Glutamatergic neuron (in vitro differentiated cells): ENCODE results near the gene TRPM4. TPM values are rescaled to one million over a fixed set of nuclear protein-coding genes. Genes with fewer than 3 reads are reported as not detected.
A peak's percentile ranks its signal among the peaks of the same experiment; 100 is the strongest.

Source experiments
- DNase-seq: peaks from one replicate; pipeline ENCODE4 v3.0.0; 2022
- H3K27ac Mint-ChIP-seq: one replicate; pipeline ENCODE4 v1.8.0; 2020; ENCODE audit warnings: mild to moderate bottlenecking, mixed read lengths, inconsistent platforms; ENCODE audit not compliant: unreplicated experiment
- H3K27me3 Mint-ChIP-seq: one replicate; pipeline ENCODE4 v1.8.0; 2020; ENCODE audit warnings: mild to moderate bottlenecking, moderate library complexity, mixed read lengths, inconsistent platforms; ENCODE audit not compliant: unreplicated experiment
- H3K36me3 Mint-ChIP-seq: one replicate; pipeline ENCODE4 v1.8.0; 2020; ENCODE audit warnings: mild to moderate bottlenecking, mixed read lengths, inconsistent platforms; ENCODE audit not compliant: unreplicated experiment
- H3K4me1 Mint-ChIP-seq: one replicate; pipeline ENCODE4 v1.8.0; 2020; ENCODE audit warnings: mild to moderate bottlenecking, low read depth, mixed read lengths, inconsistent platforms; ENCODE audit not compliant: unreplicated experiment
- H3K4me3 Mint-ChIP-seq: one replicate; pipeline ENCODE4 v1.8.0; 2020; ENCODE audit warnings: mild to moderate bottlenecking, mixed read lengths, inconsistent platforms; ENCODE audit not compliant: unreplicated experiment
- H3K9me3 Mint-ChIP-seq: one replicate; pipeline ENCODE4 v1.8.0; 2020; ENCODE audit warnings: mild to moderate bottlenecking, moderate library complexity, mixed read lengths, inconsistent platforms; ENCODE audit not compliant: unreplicated experiment
- total RNA-seq: library from RNA; stranded (reverse); fragmentation: NEBNext Ultra II Directional; extraction: Animal tissue kit (Norgen Biotek cat#: 25700); gene quantifications from one replicate; pipeline ENCODE4 v1.2.1, GENCODE V29; 2021; ENCODE audit not compliant: unreplicated experiment
- TF ChIP-seq, protein P1 (sequence below): fragments of 200-600 bp; sonication (generic); IDR thresholded peaks from one replicate; pipeline ENCODE4 v1.5.0; 2021; ENCODE audit not compliant: partially characterized antibody, unreplicated experiment

The TRPM4 gene
- total RNA-seq, 1 donor from 2014 or later, result 54.1 TPM

DNA sequence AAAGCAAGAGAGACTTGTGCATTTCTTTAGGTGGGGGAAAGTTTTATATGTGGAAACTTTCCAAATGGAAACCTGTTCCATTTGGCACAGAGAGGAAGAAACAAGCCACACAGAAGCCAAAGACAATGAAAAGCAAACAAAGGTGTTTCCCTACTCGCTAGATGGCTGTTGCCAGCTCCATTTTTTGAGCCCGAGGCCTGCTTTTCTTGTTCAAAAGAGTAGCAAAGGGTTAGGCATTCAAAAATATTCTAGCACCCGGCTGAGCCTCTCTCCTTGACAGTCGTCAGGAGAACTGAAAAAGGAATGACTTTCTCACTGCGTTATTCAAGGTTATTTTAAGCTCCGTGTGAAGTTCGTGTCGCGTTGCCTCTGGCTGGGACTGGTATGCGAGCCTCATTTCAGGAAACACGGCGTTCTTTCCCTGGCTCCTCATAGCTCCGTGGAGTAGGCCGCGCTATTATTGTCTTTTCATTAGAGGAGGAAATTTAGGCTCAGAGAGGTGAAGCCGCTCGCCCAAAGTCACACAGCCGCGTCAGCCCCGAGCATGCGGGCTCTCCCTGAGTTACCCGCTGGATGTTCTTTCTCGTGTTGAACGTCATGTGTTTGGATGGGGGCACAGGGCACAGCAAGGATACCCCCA lies 7.6 kb downstream of the TRPM4 start:
- Mint-ChIP-seq H3K36me3 (no peaks in the 10 kb centered on the region), H3K27ac (no peak overlapping the region), H3K4me3 (no peak overlapping the region), H3K27me3 (peaks cover 6% of the 10 kb centered on the region), H3K9me3 (peaks cover 1% of the 10 kb centered on the region), H3K4me1 (no peaks in the 10 kb centered on the region)
- DNase-seq, result no peak
- TF ChIP-seq, protein P1, sequence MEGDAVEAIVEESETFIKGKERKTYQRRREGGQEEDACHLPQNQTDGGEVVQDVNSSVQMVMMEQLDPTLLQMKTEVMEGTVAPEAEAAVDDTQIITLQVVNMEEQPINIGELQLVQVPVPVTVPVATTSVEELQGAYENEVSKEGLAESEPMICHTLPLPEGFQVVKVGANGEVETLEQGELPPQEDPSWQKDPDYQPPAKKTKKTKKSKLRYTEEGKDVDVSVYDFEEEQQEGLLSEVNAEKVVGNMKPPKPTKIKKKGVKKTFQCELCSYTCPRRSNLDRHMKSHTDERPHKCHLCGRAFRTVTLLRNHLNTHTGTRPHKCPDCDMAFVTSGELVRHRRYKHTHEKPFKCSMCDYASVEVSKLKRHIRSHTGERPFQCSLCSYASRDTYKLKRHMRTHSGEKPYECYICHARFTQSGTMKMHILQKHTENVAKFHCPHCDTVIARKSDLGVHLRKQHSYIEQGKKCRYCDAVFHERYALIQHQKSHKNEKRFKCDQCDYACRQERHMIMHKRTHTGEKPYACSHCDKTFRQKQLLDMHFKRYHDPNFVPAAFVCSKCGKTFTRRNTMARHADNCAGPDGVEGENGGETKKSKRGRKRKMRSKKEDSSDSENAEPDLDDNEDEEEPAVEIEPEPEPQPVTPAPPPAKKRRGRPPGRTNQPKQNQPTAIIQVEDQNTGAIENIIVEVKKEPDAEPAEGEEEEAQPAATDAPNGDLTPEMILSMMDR, result no peak

- Mint-ChIP-seq H3K4me3 (no peak overlapping the region), H3K27me3 (peaks cover 7% of the 10 kb centered on the region), H3K27ac (no peak overlapping the region), H3K36me3 (no peaks in the 10 kb centered on the region), H3K9me3 (peaks cover 3% of the 10 kb centered on the region), H3K4me1 (no peaks in the 10 kb centered on the region)
- DNase-seq, result peak; percentile 20
- TF ChIP-seq, protein P1, result no peak
Measured at GRCh38 chr19:49165865-49166301, 8.3 kb downstream of the TRPM4 start.

- DNase-seq, result no peak
- H3K4me1 Mint-ChIP-seq, result no peaks in the 10 kb centered on the region
- H3K9me3 Mint-ChIP-seq, result peaks cover 3% of the 10 kb centered on the region
- TF ChIP-seq, protein P1, result no peak
- peaks cover 8% of the 10 kb centered on the region for H3K27me3 Mint-ChIP-seq
- H3K36me3 Mint-ChIP-seq, result no peaks in the 10 kb centered on the region
- no peak overlapping the region for H3K27ac Mint-ChIP-seq
- no peak overlapping the region for H3K4me3 Mint-ChIP-seq
Measured at GRCh38 chr19:49167857-49168409, 10.3 kb downstream of the TRPM4 start.

GRCh38 chr19:49168421-49168820 lies 10.8 kb downstream of the TRPM4 start:
- Mint-ChIP-seq H3K4me1 (no peaks in the 10 kb centered on the region), H3K27ac (no peak overlapping the region), H3K36me3 (no peaks in the 10 kb centered on the region), H3K9me3 (peaks cover 3% of the 10 kb centered on the region), H3K4me3 (no peak overlapping the region), H3K27me3 (peaks cover 8% of the 10 kb centered on the region)
- TF ChIP-seq, protein P1, result no peak
- no peak for DNase-seq

GRCh38 chr19:49173198-49173597 lies 15.6 kb downstream of the TRPM4 start:
- TF ChIP-seq, protein P1, result no peak
- Mint-ChIP-seq H3K27ac (no peak overlapping the region), H3K36me3 (no peaks in the 10 kb centered on the region), H3K27me3 (peaks cover 4% of the 10 kb centered on the region), H3K4me3 (no peak overlapping the region), H3K4me1 (no peaks in the 10 kb centered on the region), H3K9me3 (peaks cover 3% of the 10 kb centered on the region)
- DNase-seq, result no peak
